HG03342 (cell line): ENCODE measurements around the gene HMCES.
"Not testable (repeated sequence)": the region's sequence is repeated elsewhere in the genome, so short reads cannot be mapped to it uniquely, and the experiment has no call there.

Experiments used
- ATAC-seq: cut with Tn5 transposase; IDR thresholded peaks from one replicate; pipeline ENCODE4 v1.9.1; 2021; ENCODE audit warnings: mild to moderate bottlenecking, moderate library complexity; ENCODE audit not compliant: unreplicated experiment

Gene HMCES

DNA sequence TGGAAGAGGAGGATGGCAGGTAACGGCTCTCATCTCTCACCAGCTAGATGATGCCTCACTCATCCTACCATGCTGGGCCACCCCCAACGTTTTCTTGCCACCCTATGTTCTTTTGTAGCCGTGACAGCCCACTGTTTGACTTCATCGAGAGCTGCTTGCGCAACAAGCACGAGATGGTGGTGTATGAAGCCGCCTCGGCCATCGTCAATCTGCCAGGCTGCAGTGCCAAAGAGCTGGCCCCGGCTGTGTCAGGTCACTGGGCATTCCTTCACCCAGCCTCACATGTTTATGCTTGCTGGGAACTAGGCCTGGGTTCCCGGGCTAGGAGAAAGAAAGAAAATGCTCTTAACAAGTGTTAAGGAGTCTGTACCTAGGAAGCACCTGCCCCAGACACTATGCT, 21.1 kb upstream of the HMCES start:
- ATAC-seq: no peak

DNA sequence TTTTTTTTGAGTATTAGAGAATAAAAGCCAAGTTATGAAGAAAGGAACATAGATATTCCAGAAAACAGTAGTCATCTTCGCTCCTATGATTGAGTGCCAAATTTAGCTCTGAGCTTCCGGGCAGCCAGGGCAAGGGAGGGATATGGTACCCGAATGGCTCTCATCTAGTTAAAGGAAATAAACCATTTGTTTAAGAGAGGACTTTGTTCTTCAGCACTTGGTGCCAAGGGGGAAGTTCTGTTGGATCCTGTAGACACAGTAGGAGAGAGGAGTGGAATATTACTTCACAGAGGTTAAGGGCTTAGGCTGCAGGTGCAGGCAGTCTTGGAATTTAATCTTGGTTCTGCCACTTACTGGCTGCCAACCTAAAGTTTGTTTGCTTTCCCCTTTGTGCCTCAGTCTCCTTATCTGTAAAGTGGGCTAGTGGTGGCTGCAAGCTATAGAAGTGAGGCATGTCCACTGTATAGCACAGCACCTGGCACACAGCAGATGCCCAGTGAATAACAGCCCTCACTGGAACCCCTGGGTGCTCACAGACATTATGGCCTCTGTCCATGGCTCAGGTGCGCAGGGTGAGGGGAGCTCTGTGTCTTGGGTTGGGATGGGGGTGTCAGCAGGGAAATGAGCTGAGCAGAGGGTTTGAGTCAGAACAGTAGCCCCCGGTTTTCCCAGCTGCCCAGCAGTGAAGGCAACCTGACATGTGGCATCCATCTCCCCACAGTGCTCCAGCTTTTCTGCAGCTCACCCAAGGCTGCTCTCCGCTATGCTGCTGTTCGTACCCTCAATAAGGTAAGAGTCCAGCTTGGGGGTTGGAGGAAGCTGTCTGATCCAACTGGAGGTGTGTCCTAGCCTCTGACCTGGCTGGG, 18.8 kb upstream of the HMCES start:
- ATAC-seq: no peak

DNA sequence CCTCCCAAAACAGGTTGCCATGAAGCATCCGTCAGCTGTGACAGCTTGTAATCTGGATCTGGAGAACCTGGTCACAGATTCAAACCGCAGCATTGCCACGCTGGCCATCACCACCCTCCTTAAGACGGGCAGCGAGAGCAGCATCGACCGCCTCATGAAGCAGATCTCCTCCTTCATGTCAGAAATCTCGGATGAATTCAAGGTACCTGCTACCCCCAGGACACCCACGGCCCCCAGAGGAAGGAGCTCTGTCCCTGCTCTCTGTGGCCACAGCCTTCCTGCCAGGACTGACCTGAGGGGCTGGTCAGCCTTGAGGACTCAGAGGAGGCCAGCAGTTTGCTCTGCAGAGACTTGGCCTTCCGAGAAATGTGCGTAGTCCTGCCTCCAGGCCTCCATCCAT, 18.1 kb upstream of the HMCES start:
- no peak for ATAC-seq

DNA sequence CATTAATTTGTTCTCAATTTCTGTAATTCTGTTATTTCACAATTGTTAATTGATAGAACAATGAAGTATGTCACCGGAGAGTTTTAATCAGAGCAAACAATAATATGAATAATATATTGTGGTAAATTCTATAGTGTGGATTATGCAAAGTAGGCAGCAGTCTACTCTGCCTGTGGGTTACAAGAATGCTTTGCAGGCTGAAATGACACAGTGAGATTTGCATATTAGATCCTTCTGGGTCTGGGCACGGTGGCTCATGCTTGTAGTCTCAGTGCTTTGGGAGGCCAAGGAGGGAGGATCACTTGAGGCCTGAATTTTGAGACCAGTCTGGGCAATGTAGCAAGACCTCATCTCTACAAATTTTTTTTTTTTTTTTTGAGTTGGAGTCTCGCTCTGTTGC, 16.8 kb upstream of the HMCES start:
- ATAC-seq: no peak

DNA sequence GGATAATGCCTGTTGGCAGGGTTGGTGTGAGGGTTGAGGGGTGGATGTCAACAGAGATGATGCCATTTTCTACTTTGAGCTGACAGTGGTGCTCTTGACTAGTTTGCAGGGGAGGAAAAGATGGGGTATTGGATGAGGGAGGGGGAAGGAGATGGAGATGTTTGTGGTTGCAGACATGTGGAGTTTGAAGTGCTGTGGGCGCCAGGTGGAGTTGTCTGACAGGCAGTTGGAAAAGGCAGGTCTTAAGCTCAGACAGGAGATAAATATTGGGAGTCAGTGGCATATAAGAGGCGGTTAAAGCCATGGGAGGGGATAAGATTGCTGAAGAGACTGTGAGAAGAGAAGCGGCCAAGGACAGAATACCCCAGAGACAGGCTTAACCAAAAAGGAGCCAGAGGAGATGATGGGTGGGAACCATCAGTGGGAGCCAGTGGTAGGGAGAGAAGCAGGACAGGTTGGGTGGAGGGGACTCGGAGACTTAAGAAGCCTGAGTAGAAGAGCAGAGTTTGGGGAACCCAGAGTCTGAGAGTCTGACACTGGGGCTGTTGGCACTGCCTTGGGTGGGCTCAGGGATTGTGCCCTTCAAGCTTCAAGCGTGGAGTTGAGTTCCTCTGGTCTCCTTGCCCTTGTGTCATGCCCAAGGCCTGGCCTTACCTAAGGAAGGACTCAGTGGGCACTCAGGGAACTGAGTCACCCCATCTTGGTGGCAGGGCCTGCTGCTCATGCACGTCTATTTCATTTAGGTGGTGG, 15.3 kb upstream of the HMCES start:
- ATAC-seq: no peak

DNA sequence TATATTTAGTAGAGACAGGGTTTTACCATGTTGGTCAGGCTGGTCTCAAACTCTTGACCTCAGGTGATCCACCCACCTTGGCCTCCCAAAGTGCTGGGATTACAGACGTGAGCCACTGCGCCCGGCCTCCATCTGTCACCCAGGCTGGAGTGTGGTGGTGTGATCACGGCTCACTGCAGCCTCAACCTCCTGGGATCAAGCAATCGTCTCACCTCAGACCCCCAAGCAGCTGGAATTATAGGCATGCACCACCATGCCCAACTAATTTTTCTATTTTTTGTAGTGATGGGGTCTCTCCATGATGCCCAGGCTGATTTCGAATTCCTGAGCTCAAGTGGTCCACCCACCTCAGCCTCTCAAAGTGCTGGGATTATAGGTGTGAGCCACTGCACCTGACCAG, 13.7 kb upstream of the HMCES start:
- ATAC-seq: not testable (repeated sequence)

DNA sequence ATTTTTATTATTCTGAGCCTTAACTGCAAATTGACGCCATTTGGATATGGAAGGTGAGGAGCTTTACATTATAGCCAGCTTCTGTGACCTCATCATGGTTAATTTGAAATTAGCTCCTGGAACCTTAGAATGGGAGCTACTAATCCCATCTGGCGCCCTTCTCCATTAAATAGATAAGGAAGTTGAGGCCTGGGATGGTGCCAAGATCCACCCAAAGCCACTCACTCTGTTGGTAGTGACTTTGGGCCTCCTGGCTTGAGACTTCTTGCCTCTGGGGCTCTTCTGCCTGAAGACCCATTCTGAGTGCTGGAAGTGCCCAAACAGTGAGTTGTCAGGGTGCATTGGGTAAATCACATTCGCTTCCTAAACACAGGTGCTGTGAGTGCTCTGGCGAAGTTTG, 12.0 kb upstream of the HMCES start:
- ATAC-seq: no peak

DNA sequence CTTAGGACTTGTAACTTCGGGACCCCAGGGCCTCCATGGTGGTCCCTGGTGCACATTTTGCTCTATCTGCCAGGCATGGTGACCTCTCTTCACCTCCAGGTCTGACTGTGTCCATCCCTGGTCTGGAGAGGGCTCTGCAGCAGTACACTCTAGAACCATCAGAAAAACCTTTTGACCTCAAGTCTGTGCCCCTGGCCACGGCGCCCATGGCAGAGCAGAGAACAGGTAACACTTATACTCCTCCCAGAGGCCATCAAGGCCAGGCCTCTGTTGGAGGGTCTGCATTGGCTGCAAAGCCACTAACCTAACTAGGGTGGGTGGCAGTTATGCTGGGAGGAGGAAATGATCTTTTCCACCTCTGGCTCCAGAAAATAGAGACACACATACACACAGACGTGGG, 10.3 kb upstream of the HMCES start:
- no peak for ATAC-seq

DNA sequence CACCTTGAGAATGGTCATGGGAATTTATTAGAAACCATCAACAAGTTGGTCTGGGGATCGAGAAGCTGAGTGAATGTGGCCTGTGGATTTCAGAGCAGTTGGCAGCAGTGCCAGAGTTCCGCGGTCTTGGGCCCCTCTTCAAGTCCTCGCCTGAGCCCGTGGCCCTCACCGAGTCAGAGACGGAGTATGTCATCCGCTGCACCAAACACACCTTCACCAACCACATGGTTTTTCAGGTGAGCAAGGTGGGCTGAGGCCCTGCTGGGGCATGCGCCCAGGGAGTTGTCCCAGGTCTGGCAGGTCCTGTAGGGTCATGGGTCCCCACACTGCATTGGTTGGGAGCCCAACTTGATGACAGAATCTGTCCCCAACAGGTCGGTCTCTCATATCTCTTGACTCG, 7.0 kb upstream of the HMCES start:
- no peak for ATAC-seq

DNA sequence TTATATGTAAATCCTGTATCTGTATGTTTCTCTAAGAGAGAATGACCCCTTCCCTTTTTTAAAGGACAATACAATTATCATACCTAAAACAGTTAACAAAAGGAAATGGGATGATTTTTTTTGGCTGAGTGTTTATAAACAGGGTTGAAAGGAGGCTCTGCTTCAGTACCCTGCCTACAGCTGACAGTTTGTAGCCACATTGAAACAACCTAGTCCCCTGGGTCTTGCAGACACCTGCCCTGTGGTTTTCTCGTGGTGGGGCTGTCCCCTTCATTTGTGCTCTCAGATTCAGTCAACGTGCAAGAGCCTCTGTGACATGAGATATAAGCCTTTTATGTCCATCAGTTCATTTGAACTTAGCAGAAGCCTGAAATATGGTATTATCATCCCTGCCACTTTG, 2.3 kb upstream of the HMCES start:
- peak; percentile 82 for ATAC-seq

DNA sequence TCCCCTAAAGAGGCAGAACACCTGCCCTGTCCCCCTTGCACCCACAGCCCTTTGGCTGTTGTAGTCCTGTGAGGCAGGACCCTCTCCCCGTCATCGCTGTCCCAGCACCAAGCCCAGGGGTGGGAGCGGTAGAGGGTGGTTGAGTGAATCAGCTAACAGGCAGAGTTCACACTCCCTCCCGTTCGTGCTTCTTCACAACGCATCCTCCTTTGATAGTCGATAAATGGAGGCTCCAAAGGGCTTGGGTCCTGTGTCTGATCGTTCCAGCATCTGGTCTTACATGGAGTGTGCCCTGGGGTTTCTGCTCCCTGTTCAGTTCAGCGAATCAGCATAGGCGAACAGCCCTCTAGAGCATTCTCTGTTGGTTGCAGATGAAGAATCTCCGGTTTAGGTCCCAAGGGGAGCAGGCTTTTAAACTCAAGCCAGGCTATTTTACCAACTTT, 820 bp upstream of the HMCES start:
- ATAC-seq: no peak

DNA sequence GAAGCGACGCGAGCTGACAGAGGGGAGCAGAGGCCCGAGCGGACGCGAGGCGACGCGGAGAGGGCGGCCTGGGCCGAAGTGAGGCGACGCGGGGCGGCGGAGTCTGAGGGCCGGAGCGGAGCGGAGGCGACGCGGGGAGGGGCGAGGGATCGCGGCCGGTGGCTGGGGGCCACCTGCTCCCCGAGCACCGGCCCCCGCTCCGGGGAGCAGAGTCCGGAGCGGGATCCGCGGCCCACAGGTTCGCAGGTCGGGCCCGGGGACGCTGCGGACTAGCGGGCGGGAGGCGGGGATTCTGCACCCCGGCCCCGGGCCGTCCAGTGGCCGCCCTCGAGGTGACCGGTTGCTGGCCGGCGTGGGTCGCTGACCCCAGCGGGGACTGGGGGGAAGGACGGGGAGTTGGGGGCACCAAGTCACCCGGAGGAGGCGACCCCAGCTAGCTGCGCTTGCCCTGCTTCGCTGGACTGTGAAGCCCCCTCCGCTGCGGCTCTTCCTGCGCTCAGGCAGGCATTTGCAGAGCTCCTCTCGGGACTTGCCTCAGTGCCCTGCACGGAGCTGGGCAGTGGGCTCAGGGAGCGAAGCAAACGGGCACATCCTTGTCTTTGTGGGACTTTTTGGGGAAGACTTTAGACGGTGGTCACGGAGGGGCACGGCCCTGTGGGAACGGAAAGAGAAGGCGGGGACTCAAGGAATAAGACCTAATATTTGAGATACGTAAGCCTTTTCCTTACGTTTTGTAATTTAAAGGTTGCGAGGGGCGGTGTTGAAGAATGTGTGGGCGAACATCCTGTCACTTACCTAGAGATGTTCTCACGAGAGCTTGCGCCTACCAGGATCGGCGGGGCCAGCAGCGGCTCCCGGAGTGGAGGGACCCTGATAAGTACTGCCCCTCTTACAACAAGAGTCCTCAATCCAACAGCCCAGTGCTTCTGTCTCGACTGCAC, 566 bp downstream of the HMCES start:
- ATAC-seq: peak; percentile 1

DNA sequence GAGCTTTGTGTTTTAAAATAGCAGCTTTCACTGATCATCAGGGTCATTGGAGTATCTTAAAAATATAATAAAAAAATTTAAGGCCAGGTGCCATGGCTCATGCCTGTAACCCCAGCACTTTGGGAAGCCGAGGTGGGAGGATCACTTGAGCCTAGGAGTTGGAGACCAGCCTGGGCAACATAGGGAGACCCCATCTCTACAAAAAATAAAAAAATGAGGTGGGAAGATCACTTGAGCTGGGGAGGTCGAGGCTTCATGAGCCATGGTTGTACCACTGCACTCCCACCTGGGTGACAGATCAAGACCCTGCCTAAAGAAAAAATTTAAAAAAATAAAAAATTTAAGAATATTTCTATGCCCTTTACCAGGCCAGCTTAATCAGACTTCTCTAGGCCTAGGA, 1.5 kb downstream of the HMCES start:
- ATAC-seq: no peak

DNA sequence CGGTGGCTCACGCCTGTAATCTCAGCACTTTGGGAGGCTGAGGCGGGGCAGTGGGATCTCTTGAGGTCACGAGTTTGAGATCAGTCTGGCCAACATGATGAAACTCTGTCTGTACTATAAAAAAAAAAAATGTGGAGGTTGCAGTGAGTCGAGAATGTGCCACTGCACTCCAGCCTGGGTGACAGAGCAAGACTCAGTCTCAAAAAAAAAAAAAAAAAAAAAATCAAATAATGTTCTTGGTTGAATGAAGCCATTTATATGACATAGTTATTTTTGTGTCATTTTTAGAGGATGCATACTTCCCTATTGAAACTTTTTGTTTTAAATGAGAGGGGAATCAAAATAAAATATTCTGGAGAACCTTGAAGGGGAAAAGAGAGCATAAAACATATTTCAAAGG, 3.1 kb downstream of the HMCES start:
- no peak for ATAC-seq

DNA sequence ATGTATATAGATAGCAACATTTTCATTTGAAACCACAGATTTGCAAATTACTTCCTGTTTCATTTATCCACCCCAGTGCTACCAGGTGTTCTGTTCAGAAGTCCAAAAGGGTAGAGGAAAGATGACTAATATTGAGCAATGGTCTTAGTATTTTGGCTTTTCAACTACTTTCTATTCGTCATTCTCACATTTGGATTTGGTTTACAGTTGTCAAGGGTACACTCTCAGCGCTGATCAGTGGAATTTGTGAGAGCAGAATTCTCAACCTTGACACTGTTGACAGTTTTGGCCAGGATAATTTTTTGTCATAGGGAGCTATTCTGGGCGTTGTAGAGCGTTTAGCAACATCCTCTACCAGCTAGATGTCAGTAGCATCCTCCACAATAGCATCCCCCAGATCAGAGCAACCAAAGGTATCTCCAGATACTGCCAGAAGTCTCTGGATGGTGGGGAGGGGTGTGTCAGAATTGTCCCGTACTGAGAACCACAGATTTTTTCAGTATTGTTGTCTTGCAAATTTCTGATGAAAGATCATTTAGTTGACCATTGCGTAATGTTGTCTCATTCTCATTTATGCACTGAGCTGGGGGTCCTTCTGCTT, 4.2 kb downstream of the HMCES start:
- ATAC-seq: peak; percentile 73

DNA sequence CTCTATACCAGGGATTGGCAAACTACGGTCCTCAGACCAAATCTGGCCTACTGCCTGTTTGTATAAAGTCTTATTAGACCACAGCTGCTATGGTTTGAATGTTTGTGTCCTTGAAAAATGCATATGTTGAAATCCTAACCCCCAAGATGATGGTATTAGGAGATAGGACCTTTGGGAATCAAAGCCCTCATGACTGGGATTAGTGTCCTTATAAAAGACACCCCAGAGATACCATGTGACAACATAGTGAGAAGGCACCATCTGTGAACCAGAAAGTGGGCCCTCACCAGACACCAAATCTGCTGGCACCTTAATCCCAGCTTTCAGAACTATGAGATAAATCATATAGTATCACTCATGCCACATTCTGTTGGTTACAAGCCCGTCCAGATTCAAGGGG, 7.4 kb downstream of the HMCES start:
- no peak for ATAC-seq

DNA sequence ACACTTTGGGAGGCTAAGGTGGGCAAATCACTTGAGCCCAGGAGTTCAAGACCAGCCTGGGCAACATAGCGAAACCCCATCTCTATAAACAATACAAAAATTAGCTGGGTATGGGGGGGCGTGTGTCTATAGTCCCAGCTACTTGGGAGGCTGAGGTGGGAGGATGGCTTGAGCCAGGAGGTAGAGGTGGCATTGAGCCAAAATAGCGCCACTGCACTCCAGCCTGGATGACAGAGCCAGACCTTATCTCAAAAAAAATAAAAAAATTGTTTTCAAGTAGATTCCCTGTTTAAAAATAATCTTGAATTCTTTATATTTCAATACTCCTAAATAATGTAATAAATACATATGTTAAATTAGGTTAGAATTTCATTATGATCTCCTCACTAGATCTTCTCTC, 9.8 kb downstream of the HMCES start:
- no peak for ATAC-seq

DNA sequence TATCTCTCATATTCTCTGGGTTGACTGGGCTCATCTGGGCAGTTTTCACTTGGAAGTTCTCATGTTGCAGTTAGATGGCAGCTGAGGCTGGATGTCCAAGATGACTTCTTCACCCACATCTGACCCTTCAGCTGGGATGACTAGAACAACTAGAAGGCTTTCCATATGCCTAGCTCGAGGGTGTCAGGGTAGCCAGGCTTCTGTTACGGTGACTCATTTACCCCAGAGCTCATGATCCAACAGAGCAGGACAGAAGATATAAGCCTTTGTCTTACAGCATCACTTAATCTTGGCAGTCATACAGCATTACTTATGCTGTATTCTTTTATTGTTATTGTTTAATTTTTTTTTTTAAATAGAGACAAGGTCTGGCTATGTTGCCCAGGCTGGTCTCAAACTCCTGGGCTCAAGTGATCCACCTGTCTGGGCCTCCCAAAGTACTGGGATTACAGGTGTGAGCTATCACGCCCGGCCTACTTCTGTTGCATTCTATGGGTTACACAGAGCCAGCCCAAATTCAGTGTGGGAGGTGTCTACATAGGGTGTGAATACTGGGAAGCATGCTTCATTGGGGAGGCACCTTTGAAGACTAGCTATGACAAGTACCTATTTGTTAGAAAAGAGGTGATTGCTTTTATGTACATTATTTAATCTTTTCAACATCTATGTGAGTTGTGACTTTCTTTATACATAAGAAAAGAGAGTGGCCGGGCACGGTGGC, 10.7 kb downstream of the HMCES start:
- ATAC-seq: no peak

DNA sequence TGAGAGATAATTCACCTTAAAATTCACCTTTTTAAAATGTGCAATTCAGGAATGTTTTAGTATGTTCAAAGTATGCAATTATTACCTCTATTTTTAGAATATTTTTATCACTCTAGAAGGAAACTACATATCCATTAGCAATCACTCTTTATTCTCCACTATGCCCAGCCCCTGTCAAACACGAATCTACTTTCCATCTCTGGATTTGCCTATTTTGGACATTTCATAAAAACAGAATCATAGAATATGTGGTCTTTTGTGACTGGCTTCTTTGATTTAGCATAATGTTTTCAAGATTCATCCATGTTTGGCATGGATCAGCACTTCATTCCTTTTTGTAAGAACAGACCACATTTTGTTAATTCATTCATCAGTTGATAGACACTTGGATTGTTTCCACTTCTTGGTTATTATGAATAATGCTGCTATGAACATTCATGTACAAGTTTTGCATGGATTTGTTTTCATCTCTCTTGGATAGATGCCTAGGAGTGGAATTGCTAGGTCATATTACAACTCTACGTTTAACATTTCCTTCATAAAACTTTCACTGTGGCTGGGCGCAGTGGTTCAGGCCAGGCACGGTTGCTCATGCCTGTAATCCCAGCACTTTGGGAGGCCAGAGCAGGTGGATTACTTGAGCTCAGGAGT, 12.7 kb downstream of the HMCES start:
- ATAC-seq: no peak

DNA sequence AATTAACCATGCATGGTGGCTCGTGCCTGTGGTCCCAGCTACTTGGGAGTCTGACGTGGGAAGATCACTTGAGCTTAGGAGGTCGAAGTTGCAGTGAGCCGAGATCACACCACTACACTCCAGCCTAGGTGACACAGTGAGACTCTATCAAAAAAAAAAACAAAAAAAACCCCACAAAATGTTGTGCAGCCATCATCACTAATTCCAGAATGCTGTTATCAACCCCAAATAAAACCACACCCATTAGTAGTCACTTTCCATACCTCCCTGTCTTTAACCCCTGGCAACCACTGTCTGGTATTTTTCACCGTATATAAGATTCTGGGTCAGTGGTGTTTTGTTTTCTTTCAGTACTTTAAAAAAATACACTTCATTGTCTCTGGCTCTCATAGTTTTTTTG, 16.6 kb downstream of the HMCES start:
- no peak for ATAC-seq
